ACC112 (cell line): ENCODE results near the gene ADH1B.
"Not testable (repeated sequence)": the region's sequence is repeated elsewhere in the genome, so short reads cannot be mapped to it uniquely, and the experiment has no call there.

Source experiments
- H2AFZ ChIP-seq: fragments of 200-600 bp; sonication (generic); one replicate; pipeline ENCODE4 v1.6.0; 2017; ENCODE audit warnings: antibody characterized with exemption, low read length; ENCODE audit not compliant: unreplicated experiment
- H3K27ac ChIP-seq: fragments of 200-600 bp; sonication (generic); 2 replicates; pipeline ENCODE4 v1.5.1; 2014; ENCODE audit warnings: low read depth, mild to moderate bottlenecking, antibody characterized with exemption, low read length, moderate library complexity
- H3K27me3 ChIP-seq: fragments of 200-600 bp; sonication (generic); 2 replicates; pipeline ENCODE4 v1.6.1; 2014; ENCODE audit warnings: mild to moderate bottlenecking, antibody characterized with exemption, low read length, moderate library complexity, mixed read lengths; ENCODE audit not compliant: insufficient read depth
- H3K36me3 ChIP-seq: fragments of 200-600 bp; sonication (generic); 2 replicates; pipeline ENCODE4 v1.6.1; 2016; ENCODE audit warnings: mild to moderate bottlenecking, antibody characterized with exemption, low read length, moderate library complexity, mixed read lengths; ENCODE audit not compliant: insufficient read depth
- H3K4me1 ChIP-seq: fragments of 200-600 bp; sonication (generic); one replicate; pipeline ENCODE4 v1.6.1; 2016; ENCODE audit warnings: low read length, mixed read lengths; ENCODE audit not compliant: insufficient read depth, unreplicated experiment, control insufficient read depth
- H3K4me3 ChIP-seq: fragments of 200-600 bp; sonication (generic); 2 replicates; pipeline ENCODE4 v1.5.1; 2014; ENCODE audit warnings: mild to moderate bottlenecking, low read depth, low read length
- H3K79me2 ChIP-seq: fragments of 200-600 bp; sonication (generic); one replicate; pipeline ENCODE4 v1.6.0; 2016; ENCODE audit warnings: low read length; ENCODE audit not compliant: control insufficient read depth, unreplicated experiment, insufficient read depth

The ADH1B gene

DNA sequence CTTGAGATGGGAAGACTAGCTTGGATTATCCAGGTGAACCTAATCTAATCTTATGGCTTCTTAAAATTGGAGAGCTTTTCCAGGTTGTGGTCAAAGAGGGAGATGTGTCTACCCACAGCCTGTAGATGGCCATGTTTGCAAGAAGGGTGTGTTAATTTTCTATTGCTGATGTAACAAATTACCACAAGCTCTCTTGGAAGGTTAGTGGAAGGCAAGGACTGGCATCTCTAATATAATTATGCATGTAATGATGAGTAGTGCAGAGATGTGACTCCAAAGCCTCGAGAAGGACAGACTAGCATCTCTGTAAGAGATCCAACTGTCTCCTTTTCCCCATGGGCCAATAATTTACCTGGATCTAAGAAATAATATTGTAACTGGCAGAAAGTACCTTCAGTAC is 3.2 kb upstream of the ADH1B start:
- no peaks in the 10 kb centered on the region for H3K79me2 ChIP-seq
- H3K4me3 ChIP-seq = no peak overlapping the region
- H3K36me3 ChIP-seq = no peaks in the 10 kb centered on the region
- H2AFZ ChIP-seq = no peak overlapping the region
- H3K27ac ChIP-seq = peak overlapping the region; percentile 36; the same call in 1 of the 2 replicates
- H3K4me1 ChIP-seq = no peaks in the 10 kb centered on the region
- H3K27me3 ChIP-seq = no peaks in the 10 kb centered on the region

DNA sequence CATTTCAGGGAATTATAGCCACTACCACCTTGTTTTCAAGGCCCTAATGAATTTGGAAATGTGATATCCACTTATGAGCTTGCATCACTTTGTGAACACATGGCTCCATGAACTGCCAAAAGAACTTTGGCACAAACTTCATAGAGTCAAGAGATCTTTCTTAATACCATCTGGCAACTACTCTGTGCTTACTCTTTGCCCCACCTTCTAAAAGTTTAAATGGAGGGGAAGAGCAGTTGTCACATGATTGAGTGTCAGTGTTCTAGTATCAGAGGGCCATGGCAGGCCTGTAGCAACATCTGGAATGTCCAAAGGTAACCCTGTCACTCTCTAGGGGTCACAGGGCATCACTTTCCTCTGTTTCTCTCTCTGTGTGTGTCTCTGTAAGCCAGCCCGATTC is 2.6 kb upstream of the ADH1B start:
- Histone ChIP-seq H3K36me3 (no peaks in the 10 kb centered on the region), H3K79me2 (no peaks in the 10 kb centered on the region), H3K4me3 (no peak overlapping the region), H2AFZ (no peak overlapping the region), H3K27me3 (no peaks in the 10 kb centered on the region), H3K4me1 (no peaks in the 10 kb centered on the region), H3K27ac (no peak overlapping the region)

DNA sequence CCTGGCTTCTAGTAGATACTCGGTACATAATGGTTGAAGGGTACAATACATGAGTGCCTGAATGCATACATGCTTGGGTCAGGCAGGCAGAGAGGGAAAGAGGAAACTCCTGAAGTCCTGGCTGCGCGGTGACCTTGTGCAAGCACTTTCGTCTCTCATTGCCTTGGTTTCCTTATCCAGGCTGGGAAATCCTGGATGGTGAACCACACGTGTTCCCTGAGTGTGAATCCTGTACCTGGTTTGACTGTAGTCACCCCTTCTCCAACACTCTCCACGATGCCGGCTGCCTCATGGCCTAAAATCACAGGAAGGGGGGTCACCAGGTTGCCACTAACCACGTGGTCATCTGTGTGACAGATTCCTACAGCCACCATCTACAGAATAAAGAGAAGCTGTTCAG is 3.4 kb downstream of the ADH1B start:
- H2AFZ ChIP-seq, H3K79me2 ChIP-seq, H3K4me3 ChIP-seq, H3K27ac ChIP-seq, H3K4me1 ChIP-seq, H3K27me3 ChIP-seq, H3K36me3 ChIP-seq: not testable (repeated sequence)

- Histone ChIP-seq H2AFZ (no peak overlapping the region), H3K4me1 (no peaks in the 10 kb centered on the region), H3K27ac (no peak overlapping the region), H3K79me2 (no peaks in the 10 kb centered on the region), H3K4me3 (no peak overlapping the region), H3K36me3 (no peaks in the 10 kb centered on the region), H3K27me3 (no peaks in the 10 kb centered on the region)
These were observed 3.8 kb downstream of the ADH1B start for GRCh38 chr4:99317354-99317753.

GRCh38 chr4:99315839-99316238 is 5.4 kb downstream of the ADH1B start:
- no peaks in the 10 kb centered on the region for H3K4me1 ChIP-seq
- H3K27me3 ChIP-seq = no peaks in the 10 kb centered on the region
- H3K79me2 ChIP-seq = no peaks in the 10 kb centered on the region
- H3K36me3 ChIP-seq = no peaks in the 10 kb centered on the region
- no peak overlapping the region for H3K27ac ChIP-seq
- H2AFZ ChIP-seq = no peak overlapping the region
- no peak overlapping the region for H3K4me3 ChIP-seq

- Histone ChIP-seq H3K4me3 (no peak overlapping the region), H3K27ac (no peak overlapping the region), H3K4me1 (no peaks in the 10 kb centered on the region), H3K36me3 (no peaks in the 10 kb centered on the region), H3K27me3 (no peaks in the 10 kb centered on the region), H3K79me2 (no peaks in the 10 kb centered on the region), H2AFZ (no peak overlapping the region)
These were observed 7.0 kb downstream of the ADH1B start for GRCh38 chr4:99314211-99314610.

DNA sequence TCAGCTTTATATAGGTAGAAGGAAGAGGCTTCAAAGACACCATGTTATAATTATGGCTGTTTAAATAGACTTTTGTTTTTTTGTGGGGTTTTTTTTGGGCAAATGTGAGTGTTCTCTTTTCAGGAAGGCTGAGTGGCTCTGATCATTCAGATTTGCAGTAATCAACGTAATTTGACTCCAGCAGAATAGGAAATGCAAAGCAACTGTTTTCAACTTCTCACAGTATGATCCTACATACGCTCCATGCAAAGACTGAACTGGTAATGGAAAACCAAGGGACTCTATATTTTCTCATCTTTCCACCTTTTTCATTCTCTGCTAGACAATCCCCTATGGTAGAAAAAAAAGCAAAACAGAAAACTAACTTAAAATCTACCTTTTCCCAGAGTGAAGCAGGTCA is 10.8 kb downstream of the ADH1B start:
- H3K27me3 ChIP-seq = no peaks in the 10 kb centered on the region
- H3K36me3 ChIP-seq = no peaks in the 10 kb centered on the region
- H2AFZ ChIP-seq = no peak overlapping the region
- no peak overlapping the region for H3K27ac ChIP-seq
- no peaks in the 10 kb centered on the region for H3K79me2 ChIP-seq
- no peak overlapping the region for H3K4me3 ChIP-seq
- no peaks in the 10 kb centered on the region for H3K4me1 ChIP-seq

GRCh38 chr4:99305638-99306400 is 15.4 kb downstream of the ADH1B start:
- Histone ChIP-seq H2AFZ (no peak overlapping the region), H3K4me3 (no peak overlapping the region), H3K4me1 (peaks cover 11% of the 10 kb centered on the region), H3K27ac (no peak overlapping the region), H3K36me3 (no peaks in the 10 kb centered on the region), H3K27me3 (no peaks in the 10 kb centered on the region), H3K79me2 (no peaks in the 10 kb centered on the region)

GRCh38 chr4:99301376-99302164 is 19.6 kb downstream of the ADH1B start:
- Histone ChIP-seq H3K27ac (peak overlapping the region; percentile 76), H3K79me2 (no peaks in the 10 kb centered on the region), H2AFZ (no peak overlapping the region), H3K4me3 (no peak overlapping the region), H3K36me3 (no peaks in the 10 kb centered on the region), H3K4me1 (peaks cover 17% of the 10 kb centered on the region), H3K27me3 (no peaks in the 10 kb centered on the region)

GRCh38 chr4:99300934-99301333 is 20.3 kb downstream of the ADH1B start:
- Histone ChIP-seq H3K4me3 (0 out of 2 replicates have a peak overlapping the region, but pooled peaks have one; percentile 12), H3K36me3 (no peaks in the 10 kb centered on the region), H2AFZ (no peak overlapping the region), H3K79me2 (no peaks in the 10 kb centered on the region), H3K27me3 (no peaks in the 10 kb centered on the region), H3K27ac (peak overlapping the region; percentile 76), H3K4me1 (peaks cover 17% of the 10 kb centered on the region)

DNA sequence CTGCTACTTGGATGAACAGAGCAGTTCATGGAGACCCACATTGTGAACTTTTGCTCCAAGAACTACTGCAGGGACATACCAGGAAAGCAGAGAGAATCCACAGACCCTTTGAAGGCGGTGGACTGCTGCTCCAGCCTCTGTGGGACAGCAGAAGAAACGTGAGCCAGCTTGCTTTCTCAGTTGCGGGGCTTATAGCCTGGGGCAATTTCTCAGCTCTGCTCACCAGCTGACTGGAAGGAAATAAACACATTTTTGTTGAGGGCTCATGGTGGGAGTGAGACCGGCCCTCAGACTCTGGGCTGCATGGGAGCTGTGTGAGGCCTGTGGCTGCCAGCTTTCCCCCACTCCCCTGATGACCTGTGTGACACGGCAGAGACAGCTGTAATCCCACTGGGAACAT is 27.8 kb downstream of the ADH1B start:
- Histone ChIP-seq H3K4me1 (no peaks in the 10 kb centered on the region), H3K27ac (no peak overlapping the region), H3K4me3 (no peak overlapping the region), H3K27me3 (no peaks in the 10 kb centered on the region), H3K79me2 (no peaks in the 10 kb centered on the region), H3K36me3 (no peaks in the 10 kb centered on the region), H2AFZ (no peak overlapping the region)
